ENCODE measurements around the gene HNRNPL. TPM values are rescaled to one million over a fixed set of nuclear protein-coding genes. Genes with fewer than 3 reads are reported as not detected.

The HNRNPL gene
- polyA plus RNA-seq, 3 donors: 51.9 to 234 (median 58.7) TPM

DNA sequence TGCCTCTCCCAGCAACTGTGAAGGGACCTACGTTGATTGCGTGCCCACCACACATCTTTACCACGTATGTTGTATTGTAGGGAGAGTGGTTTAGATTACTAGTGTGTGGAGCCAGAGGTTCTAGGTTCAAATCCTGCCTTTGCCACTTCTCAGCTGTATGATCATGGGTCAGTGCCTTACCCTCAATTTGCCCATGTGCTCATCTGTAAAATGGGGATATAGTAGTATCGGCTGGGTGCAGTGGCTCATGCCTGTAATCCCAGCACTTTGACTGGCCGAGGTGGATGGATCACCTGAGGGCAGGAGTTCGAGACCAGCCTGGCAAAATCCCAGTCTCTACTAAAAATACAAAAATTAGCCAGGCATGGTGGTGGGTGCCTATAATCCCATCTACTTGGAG lies 36.5 kb downstream of the HNRNPL start:
- peaks cover 31 to 39% of the 10 kb centered on the region in 2 donors for H3K36me3 Mint-ChIP-seq

DNA sequence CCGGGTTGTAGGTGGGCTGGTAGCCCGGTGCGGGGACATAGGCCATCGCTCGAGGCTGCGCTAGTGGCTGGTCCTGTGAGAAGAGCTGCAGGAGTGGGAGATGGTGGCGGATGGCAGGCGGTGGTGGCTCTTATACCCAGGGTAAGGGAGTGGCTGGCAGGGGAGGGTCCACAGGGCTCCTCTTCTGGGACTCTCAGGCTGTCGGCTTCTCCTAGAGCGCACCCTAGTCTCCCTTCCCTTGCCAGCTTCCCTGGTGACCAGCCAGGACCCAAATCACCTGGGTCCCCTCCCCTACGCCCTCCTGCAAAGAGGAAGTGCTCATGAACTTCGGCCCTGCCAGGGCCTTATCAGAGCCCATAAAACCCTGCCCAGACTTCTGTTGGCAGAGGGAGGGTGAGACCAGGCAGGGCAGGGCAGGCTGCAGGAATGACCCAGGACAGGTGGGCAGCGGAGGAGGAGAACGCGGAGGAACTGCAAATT lies 36.9 kb downstream of the HNRNPL start, which contains the start of gene LGALS4:
Gene LGALS4, minus strand, starts transcription at position 105 of the 480 bp plus-strand sequence. Its CDS starts 59 bp downstream, at position 46.
- Histone ChIP-seq H3K27me3 (ENCODE audit: control insufficient read depth in 2 of 2, insufficient read depth in 2 of 2, low read length in 2 of 2) (no peaks in the 10 kb centered on the region), H3K4me1 (ENCODE audit: control insufficient read depth in 1 of 2, insufficient read depth in 2 of 2, low read length in 2 of 2) (no peaks in the 10 kb centered on the region), H3K79me2 (ENCODE audit: insufficient read depth, low read length) (no peaks in the 10 kb centered on the region), H2AFZ (ENCODE audit: insufficient read depth, low read depth, low read length, poor library complexity, severe bottlenecking) (no peak within 1 kb of the TSS), H3K4me3 (replicated peaks in 1 of 3; ENCODE audit: low read depth in 2 of 3, low read length in 3 of 3) (no peak within 1 kb of the TSS), H3K9ac (ENCODE audit: insufficient read depth, low read length, poor library complexity, severe bottlenecking) (no peak within 1 kb of the TSS), H3K9me3 (replicated peaks in 1 of 2; ENCODE audit: control insufficient read depth in 1 of 2, insufficient read depth in 1 of 2, low read length in 2 of 2) (no peaks in the 10 kb centered on the region), H3K36me3 (replicated peaks in 1 of 2; ENCODE audit: control insufficient read depth in 1 of 2, insufficient read depth in 2 of 2, low read length in 2 of 2) (peaks cover 31 to 33% of the 10 kb centered on the region in 2 donors), H4K20me1 (ENCODE audit: insufficient read depth, low read length) (no peaks in the 10 kb centered on the region), H3K27ac (ENCODE audit: low read depth in 1 of 2, low read length in 2 of 2) (no peak within 1 kb of the TSS), H3K4me2 (replicated peaks; ENCODE audit: extremely low read depth, low read length, poor library complexity, severe bottlenecking) (no peak within 1 kb of the TSS)
- H3K4me1 Mint-ChIP-seq: peaks cover 4% of the 10 kb centered on the region
- intact Hi-C loops (cut with micrococcal nuclease): no loop called here
- peaks cover 27 to 35% of the 10 kb centered on the region in 2 donors for H3K36me3 Mint-ChIP-seq
- TF ChIP-seq, protein P1, sequence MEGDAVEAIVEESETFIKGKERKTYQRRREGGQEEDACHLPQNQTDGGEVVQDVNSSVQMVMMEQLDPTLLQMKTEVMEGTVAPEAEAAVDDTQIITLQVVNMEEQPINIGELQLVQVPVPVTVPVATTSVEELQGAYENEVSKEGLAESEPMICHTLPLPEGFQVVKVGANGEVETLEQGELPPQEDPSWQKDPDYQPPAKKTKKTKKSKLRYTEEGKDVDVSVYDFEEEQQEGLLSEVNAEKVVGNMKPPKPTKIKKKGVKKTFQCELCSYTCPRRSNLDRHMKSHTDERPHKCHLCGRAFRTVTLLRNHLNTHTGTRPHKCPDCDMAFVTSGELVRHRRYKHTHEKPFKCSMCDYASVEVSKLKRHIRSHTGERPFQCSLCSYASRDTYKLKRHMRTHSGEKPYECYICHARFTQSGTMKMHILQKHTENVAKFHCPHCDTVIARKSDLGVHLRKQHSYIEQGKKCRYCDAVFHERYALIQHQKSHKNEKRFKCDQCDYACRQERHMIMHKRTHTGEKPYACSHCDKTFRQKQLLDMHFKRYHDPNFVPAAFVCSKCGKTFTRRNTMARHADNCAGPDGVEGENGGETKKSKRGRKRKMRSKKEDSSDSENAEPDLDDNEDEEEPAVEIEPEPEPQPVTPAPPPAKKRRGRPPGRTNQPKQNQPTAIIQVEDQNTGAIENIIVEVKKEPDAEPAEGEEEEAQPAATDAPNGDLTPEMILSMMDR (IDR thresholded peaks at IDR 0.05): no peak
- DNase-seq: no peak
- peak within 1 kb of the TSS in 1 of 2 donors; percentile 37 for H3K4me3 Mint-ChIP-seq
- H3K27ac Mint-ChIP-seq: peak within 1 kb of the TSS in 1 of 7 donors; percentile 54
- H3K27me3 Mint-ChIP-seq (ENCODE audit: low read depth in 3 of 3): peaks cover 0 to 3% (median 0%) of the 10 kb centered on the region in 3 donors
- 86% methylated on average over 12 of the region's 15 CpGs for WGBS (ENCODE audit: insufficient coverage)
- H3K9me3 Mint-ChIP-seq: peaks cover 0 to 1% (median 0%) of the 10 kb centered on the region in 7 donors

More for the DNA sequence above, 36.5 kb downstream of the HNRNPL start:
- H3K27me3 ChIP-seq (ENCODE audit: control insufficient read depth in 2 of 2, insufficient read depth in 2 of 2, low read length in 2 of 2): no peaks in the 10 kb centered on the region
- H3K9me3 Mint-ChIP-seq: peaks cover 0 to 1% (median 0%) of the 10 kb centered on the region in 7 donors
- no peak overlapping the region for H3K27ac Mint-ChIP-seq
- peaks cover 35 to 37% of the 10 kb centered on the region in 2 donors for H3K36me3 ChIP-seq (replicated peaks in 1 of 2; ENCODE audit: control insufficient read depth in 1 of 2, insufficient read depth in 2 of 2, low read length in 2 of 2)
- peaks cover 0 to 3% (median 1%) of the 10 kb centered on the region in 3 donors for H3K27me3 Mint-ChIP-seq (ENCODE audit: low read depth in 3 of 3)
- no peak overlapping the region for H3K4me3 ChIP-seq (replicated peaks in 1 of 3; ENCODE audit: low read depth in 2 of 3, low read length in 3 of 3)
- no peaks in the 10 kb centered on the region for H3K4me1 Mint-ChIP-seq
- no peak for DNase-seq
- intact Hi-C loops (cut with micrococcal nuclease): no loop called here
- no peak overlapping the region for H3K9ac ChIP-seq (ENCODE audit: insufficient read depth, low read length, poor library complexity, severe bottlenecking)
- no peaks in the 10 kb centered on the region for H3K4me1 ChIP-seq (ENCODE audit: control insufficient read depth in 1 of 2, insufficient read depth in 2 of 2, low read length in 2 of 2)
- H3K9me3 ChIP-seq (replicated peaks in 1 of 2; ENCODE audit: control insufficient read depth in 1 of 2, insufficient read depth in 1 of 2, low read length in 2 of 2): no peaks in the 10 kb centered on the region
- H4K20me1 ChIP-seq (ENCODE audit: insufficient read depth, low read length): no peaks in the 10 kb centered on the region
- H3K4me2 ChIP-seq (replicated peaks; ENCODE audit: extremely low read depth, low read length, poor library complexity, severe bottlenecking): no peak overlapping the region
- TF ChIP-seq, protein P1 (IDR thresholded peaks at IDR 0.05): no peak
- no peaks in the 10 kb centered on the region for H3K79me2 ChIP-seq (ENCODE audit: insufficient read depth, low read length)
- no peak overlapping the region for H3K27ac ChIP-seq (ENCODE audit: low read depth in 1 of 2, low read length in 2 of 2)
- no CpG with 5 or more reads among the region's 6 CpGs for WGBS (ENCODE audit: insufficient coverage)
- no peak overlapping the region for H2AFZ ChIP-seq (ENCODE audit: insufficient read depth, low read depth, low read length, poor library complexity, severe bottlenecking)
- peak overlapping the region in 1 of 2 donors; percentile 37 for H3K4me3 Mint-ChIP-seq
